ENCODE results near the gene IQCN.
"Not testable (repeated sequence)": the region's sequence is repeated elsewhere in the genome, so short reads cannot be mapped to it uniquely, and the experiment has no call there.

Gene IQCN

DNA sequence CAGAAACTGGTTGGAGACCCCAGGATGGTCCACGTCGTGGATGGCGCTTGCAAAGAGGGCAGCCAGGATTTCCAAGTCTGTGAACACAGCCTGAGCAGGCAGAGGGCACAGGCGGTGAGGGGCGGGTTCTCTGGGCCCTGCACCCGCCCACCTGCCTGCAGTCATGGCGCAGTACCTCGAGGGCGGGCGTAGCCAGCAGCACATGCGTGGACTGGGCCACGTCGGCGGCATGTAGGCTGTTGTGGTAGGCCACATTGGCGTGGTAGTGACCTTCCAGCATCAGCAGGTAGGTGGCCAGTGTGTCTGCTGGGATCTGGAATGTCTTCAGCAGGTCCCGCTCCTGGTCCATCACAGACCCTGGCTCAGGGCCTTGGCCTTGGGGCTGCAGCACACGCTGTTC lies 56.1 kb downstream of the IQCN start:
- H3K9me3 ChIP-seq (ENCODE audit: control insufficient read depth, insufficient read depth, low read length): no peaks in the 10 kb centered on the region
- no peak overlapping the region for H3K9ac ChIP-seq (ENCODE audit: low read depth, low read length)
- no peaks in the 10 kb centered on the region; the same call in 1 of the 2 replicates for H3K4me1 ChIP-seq (ENCODE audit: insufficient read depth, low read length)
- H3K36me3 ChIP-seq (ENCODE audit: insufficient read depth, low read length): no peaks in the 10 kb centered on the region

DNA sequence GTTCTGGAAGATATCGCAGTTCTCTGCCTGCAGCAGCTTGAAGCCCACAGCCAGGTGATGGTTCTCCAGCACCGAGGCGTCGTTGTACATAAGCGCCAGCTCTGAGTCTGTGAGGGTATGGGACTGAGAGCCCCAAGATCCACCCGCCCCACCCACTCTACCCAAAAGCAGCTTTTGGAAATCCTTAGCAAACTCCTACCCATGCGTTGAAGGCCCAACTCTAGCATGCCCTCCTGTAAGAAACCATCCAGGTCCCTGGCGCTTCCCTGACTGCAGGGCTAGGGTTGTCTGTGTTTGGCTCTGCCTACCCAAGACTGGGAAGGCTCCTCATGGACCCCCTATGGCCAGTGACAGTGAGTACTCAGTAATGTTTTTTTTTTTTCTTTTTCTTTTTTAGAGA lies 57.5 kb downstream of the IQCN start:
- Histone ChIP-seq H3K36me3 (ENCODE audit: insufficient read depth, low read length) (no peaks in the 10 kb centered on the region), H3K4me1 (ENCODE audit: insufficient read depth, low read length) (no peaks in the 10 kb centered on the region), H3K9ac (ENCODE audit: low read depth, low read length) (no peak overlapping the region), H3K9me3 (ENCODE audit: control insufficient read depth, insufficient read depth, low read length) (no peaks in the 10 kb centered on the region)

- H3K4me1 ChIP-seq (ENCODE audit: insufficient read depth, low read length): no peaks in the 10 kb centered on the region
- no peak overlapping the region for H3K9ac ChIP-seq (ENCODE audit: low read depth, low read length)
- H3K36me3 ChIP-seq (ENCODE audit: insufficient read depth, low read length): no peaks in the 10 kb centered on the region
Observed at GRCh38 chr19:18214779-18215433, 59.3 kb downstream of the IQCN start.

DNA sequence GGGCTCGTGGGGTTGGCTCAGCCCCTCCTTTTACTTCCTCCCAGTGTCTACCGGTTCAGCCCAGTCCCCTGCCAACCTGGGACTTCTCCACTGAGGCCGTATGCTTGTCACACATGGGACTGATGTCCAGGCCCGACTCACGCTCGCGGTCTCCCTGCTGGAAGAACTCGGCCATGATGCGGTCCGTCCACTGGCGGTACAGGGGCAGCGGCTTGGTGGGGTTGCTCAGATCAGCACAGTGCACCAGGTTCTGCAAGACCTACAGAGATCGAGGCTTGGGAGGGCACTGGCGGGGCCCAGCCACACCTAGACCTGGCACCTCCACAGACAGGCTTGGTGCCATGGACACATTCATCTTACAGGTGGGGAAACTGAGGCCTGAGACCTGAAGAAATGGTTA lies 62.6 kb downstream of the IQCN start:
- no peak overlapping the region for H3K9ac ChIP-seq (ENCODE audit: low read depth, low read length)
- H3K36me3 ChIP-seq (ENCODE audit: insufficient read depth, low read length): no peaks in the 10 kb centered on the region
- H3K9me3 ChIP-seq (ENCODE audit: control insufficient read depth, insufficient read depth, low read length): no peaks in the 10 kb centered on the region
- H3K4me1 ChIP-seq (ENCODE audit: insufficient read depth, low read length): no peaks in the 10 kb centered on the region

More at GRCh38 chr19:18214779-18215433, 59.3 kb downstream of the IQCN start:
- H3K9me3 ChIP-seq (ENCODE audit: control insufficient read depth, insufficient read depth, low read length): no peaks in the 10 kb centered on the region

DNA sequence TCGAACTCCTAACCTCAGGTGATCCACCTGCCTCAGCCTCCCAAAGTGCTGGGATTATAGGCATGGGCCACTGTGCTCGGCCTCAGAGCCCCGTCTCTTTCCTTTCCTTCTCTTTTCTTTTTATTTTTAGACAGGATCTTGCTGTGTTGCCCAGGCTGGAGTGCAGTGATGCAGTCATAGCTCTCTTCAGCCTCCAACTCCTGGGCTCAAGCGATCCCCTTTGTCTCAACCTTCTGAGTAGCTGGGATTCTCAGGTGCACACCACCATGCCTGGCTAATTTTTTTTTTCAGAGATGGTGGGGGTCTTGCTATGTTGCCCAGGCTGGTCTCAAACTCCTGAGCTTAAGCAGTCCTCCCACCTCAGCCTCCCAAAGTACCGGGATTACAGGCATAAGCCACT lies 64.3 kb downstream of the IQCN start:
- H3K4me1 ChIP-seq (ENCODE audit: insufficient read depth, low read length); H3K9ac ChIP-seq (ENCODE audit: low read depth, low read length); H3K9me3 ChIP-seq (ENCODE audit: control insufficient read depth, insufficient read depth, low read length); H3K36me3 ChIP-seq (ENCODE audit: insufficient read depth, low read length): not testable (repeated sequence)

DNA sequence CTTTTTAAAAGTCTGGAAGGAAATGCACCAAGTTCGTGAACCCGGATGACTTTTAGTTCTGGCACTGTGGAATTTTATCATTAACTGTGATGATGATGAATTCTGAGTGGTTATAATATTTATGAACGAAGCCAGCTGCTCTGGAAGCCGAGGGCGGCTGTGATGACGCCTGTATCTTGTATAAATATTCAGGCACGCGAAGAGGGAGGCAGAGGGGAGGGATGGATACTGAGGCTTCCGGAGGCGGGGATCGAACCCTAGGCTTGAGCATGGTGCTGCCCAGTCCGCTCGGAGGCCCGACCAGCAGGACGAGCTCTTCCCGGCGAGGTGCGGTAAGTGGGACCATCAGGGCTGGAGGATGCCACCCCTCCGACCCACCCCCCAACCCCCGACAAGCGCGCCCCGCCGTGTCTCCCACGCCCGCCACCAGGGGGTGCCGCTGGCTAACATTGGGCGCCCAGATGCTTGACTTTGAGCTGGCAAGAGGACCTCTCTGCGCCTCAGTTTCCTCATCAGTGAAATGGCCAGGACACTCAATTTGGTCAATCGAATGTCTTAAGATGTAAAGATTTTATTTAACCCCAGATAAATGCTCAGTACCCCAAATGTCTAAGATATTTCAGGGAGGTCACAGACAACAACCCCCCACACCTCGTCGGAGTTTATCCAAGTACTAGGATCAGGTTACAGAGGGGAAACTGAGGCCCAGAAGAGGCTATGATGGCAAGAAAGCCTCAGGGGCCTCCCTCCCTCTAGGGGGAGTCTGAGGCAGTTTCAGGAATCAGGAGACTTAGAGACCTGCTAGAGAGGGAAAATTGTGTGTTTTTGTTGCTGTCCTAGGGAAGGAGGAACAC lies 65.9 kb downstream of the IQCN start:
- no peaks in the 10 kb centered on the region; the same call in 1 of the 2 replicates for H3K4me1 ChIP-seq (ENCODE audit: insufficient read depth, low read length)
- no peaks in the 10 kb centered on the region for H3K9me3 ChIP-seq (ENCODE audit: control insufficient read depth, insufficient read depth, low read length)
- H3K36me3 ChIP-seq (ENCODE audit: insufficient read depth, low read length): no peaks in the 10 kb centered on the region
- peak overlapping the region; percentile 15; the same call in 1 of the 2 replicates for H3K9ac ChIP-seq (ENCODE audit: low read depth, low read length)
